ENCODE results near the gene IMPG2. TPM values are rescaled to one million over a fixed set of nuclear protein-coding genes. Genes with fewer than 3 reads are reported as not detected.

IMPG2 gene
- total RNA-seq, 2 donors from 2014 or later = 0.08 TPM; not detected in 1

- H3K9me3 ChIP-seq = no peaks in the 10 kb centered on the region
- H3K27me3 ChIP-seq = no peaks in the 10 kb centered on the region
- intact Hi-C loops (cut with DNase I) = no loop called here
- no peak overlapping the region for H3K9ac ChIP-seq (ENCODE audit: low read depth in 2 of 2, low read length in 2 of 2)
- TF ChIP-seq CTCF (IDR thresholded peaks at IDR 0.05) = no peak
- no peak overlapping the region for H3K27ac ChIP-seq
- H3K4me1 ChIP-seq = no peaks in the 10 kb centered on the region
- DNase-seq = no peak
- H3K36me3 ChIP-seq = no peaks in the 10 kb centered on the region
- H3K4me3 ChIP-seq = no peak overlapping the region
These were observed 67.4 kb downstream of the IMPG2 start for GRCh38 chr3:101252945-101253344.

- intact Hi-C loops (cut with DNase I) = no loop called here
- Histone ChIP-seq H3K27ac (no peak overlapping the region), H3K9me3 (no peaks in the 10 kb centered on the region), H3K4me3 (no peak overlapping the region), H3K9ac (ENCODE audit: low read depth in 2 of 2, low read length in 2 of 2) (no peak overlapping the region), H3K27me3 (no peaks in the 10 kb centered on the region), H3K36me3 (no peaks in the 10 kb centered on the region), H3K4me1 (no peaks in the 10 kb centered on the region)
- no peak for TF ChIP-seq CTCF (IDR thresholded peaks at IDR 0.05)
- no peak for DNase-seq
These were observed 68.1 kb downstream of the IMPG2 start for GRCh38 chr3:101252307-101252706.

- H3K9ac ChIP-seq (ENCODE audit: low read depth in 2 of 2, low read length in 2 of 2) = no peak overlapping the region
- H3K9me3 ChIP-seq = no peaks in the 10 kb centered on the region
- TF ChIP-seq CTCF (IDR thresholded peaks at IDR 0.05) = no peak
- no peak for DNase-seq
- no peaks in the 10 kb centered on the region for H3K27me3 ChIP-seq
- H3K4me3 ChIP-seq = no peak overlapping the region
- intact Hi-C loops (cut with DNase I) = no loop called here
- H3K27ac ChIP-seq = no peak overlapping the region
- no peaks in the 10 kb centered on the region for H3K36me3 ChIP-seq
- H3K4me1 ChIP-seq = no peaks in the 10 kb centered on the region
These were observed 68.9 kb downstream of the IMPG2 start for GRCh38 chr3:101251441-101251840.

GRCh38 chr3:101249522-101249921 is 70.9 kb downstream of the IMPG2 start:
- no peak for TF ChIP-seq CTCF (IDR thresholded peaks at IDR 0.05)
- no peaks in the 10 kb centered on the region for H3K4me1 ChIP-seq
- no peak overlapping the region for H3K9ac ChIP-seq (ENCODE audit: low read depth in 2 of 2, low read length in 2 of 2)
- no peak overlapping the region for H3K4me3 ChIP-seq
- H3K36me3 ChIP-seq = no peaks in the 10 kb centered on the region
- H3K27ac ChIP-seq = no peak overlapping the region
- DNase-seq = no peak
- intact Hi-C loops (cut with DNase I) = no loop called here
- no peaks in the 10 kb centered on the region for H3K9me3 ChIP-seq
- H3K27me3 ChIP-seq = no peaks in the 10 kb centered on the region

- H3K27ac ChIP-seq = no peak overlapping the region
- H3K9ac ChIP-seq (ENCODE audit: low read depth in 2 of 2, low read length in 2 of 2) = no peak overlapping the region
- H3K4me3 ChIP-seq = no peak overlapping the region
- intact Hi-C loops (cut with DNase I) = no loop called here
- no peak for DNase-seq
- no peaks in the 10 kb centered on the region for H3K4me1 ChIP-seq
- H3K27me3 ChIP-seq = no peaks in the 10 kb centered on the region
- H3K36me3 ChIP-seq = no peaks in the 10 kb centered on the region
- H3K9me3 ChIP-seq = no peaks in the 10 kb centered on the region
- TF ChIP-seq CTCF (IDR thresholded peaks at IDR 0.05) = no peak
These were observed 71.6 kb downstream of the IMPG2 start for GRCh38 chr3:101248736-101249135.

GRCh38 chr3:101244212-101244575 is 76.2 kb downstream of the IMPG2 start:
- no peak for TF ChIP-seq CTCF (IDR thresholded peaks at IDR 0.05)
- Histone ChIP-seq H3K36me3 (no peaks in the 10 kb centered on the region), H3K27ac (no peak overlapping the region), H3K4me1 (no peaks in the 10 kb centered on the region), H3K9ac (ENCODE audit: low read depth in 2 of 2, low read length in 2 of 2) (no peak overlapping the region), H3K4me3 (no peak overlapping the region), H3K27me3 (no peaks in the 10 kb centered on the region), H3K9me3 (no peaks in the 10 kb centered on the region)
- no peak for DNase-seq
- intact Hi-C loops (cut with DNase I) = no loop called here

Measured in colonic mucosa (tissue), 4 donors.